HG03095 (cell line): ENCODE results near the gene ST14.

Experiments used
- ATAC-seq: cut with Tn5 transposase; IDR thresholded peaks from one replicate; pipeline ENCODE4 v1.9.1; 2021; ENCODE audit warnings: moderate library complexity; ENCODE audit not compliant: unreplicated experiment

Gene ST14

DNA sequence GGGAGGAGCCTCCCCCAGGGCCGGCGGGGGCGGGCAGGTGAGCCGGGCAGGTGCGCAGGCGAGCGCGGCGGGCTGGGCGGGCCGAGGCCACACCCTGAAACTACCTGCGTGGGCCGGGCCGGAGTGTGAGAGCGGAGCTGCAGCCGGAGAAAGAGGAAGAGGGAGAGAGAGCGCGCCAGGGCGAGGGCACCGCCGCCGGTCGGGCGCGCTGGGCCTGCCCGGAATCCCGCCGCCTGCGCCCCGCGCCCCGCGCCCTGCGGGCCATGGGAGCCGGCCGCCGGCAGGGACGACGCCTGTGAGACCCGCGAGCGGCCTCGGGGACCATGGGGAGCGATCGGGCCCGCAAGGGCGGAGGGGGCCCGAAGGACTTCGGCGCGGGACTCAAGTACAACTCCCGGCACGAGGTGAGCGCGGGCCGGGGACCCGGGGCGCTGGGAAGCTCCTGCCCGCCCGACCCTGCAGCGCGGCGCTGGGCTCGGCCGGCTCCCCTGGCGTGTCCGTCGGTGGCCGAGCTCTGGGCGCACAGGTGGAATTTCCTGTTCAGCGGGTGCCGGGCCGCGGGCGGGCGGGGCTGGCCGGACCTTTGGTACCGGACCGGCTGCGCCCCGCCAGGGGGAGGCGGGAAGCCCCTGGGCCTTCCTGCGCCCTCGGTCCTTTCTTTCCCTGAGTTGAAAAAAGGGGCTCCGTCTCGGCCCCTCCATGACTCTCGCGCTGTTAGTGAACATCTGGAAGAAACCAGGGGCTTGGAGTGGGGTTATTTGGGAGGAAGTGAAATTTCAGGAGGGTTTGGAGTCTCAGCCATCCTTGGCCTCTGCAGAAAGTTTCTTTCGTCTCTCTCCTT is at the start of gene ST14:
TSS of gene ST14 (plus strand) at position 126 of the 841 bp plus-strand sequence. CDS start at position 324, 198 bp downstream.
- ATAC-seq: no peak

GRCh38 chr11:130110339-130111108 is 49.1 kb upstream of the ST14 start:
- ATAC-seq: no peak

GRCh38 chr11:130112071-130112830 is 47.3 kb upstream of the ST14 start:
- ATAC-seq: no peak

GRCh38 chr11:130114281-130114680 is 45.3 kb upstream of the ST14 start:
- no peak for ATAC-seq

DNA sequence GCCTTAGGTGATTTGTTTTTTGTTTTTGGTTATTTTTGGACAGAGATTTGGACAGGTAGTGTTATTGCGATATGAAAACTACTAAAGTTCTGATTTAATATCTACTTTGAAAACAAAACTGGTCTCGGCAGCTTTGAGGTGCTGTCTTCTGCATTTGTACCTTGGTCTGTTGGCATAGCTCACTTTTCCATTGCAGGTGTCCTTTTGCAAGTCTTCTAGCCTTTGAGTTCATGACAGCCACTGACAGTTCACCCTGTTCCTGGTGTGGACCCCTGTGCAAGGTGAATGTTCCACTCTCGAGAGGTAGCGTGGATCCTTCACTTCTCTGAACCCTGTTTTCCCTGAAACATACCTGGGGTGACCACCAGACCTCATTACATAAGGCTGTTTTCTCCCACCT is 44.9 kb upstream of the ST14 start:
- no peak for ATAC-seq

DNA sequence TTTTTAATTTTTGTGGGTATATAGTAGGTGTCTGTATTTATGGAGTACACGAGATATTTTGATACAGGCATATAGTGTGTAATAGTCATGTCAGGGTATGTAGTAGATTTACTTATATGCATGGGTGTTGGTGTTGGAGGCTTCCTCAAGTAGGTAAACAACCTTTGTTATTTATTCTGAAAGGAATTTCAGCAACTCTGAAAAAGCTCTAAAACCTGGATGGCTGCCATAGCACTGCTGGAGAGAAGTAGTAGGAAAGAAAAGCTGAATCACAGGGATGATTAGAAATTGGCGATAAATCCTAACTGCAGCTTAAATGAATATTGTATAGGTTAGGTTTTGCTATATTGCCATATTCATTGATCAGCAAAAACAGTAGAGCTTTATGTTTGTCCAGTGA is 44.4 kb upstream of the ST14 start:
- no peak for ATAC-seq

DNA sequence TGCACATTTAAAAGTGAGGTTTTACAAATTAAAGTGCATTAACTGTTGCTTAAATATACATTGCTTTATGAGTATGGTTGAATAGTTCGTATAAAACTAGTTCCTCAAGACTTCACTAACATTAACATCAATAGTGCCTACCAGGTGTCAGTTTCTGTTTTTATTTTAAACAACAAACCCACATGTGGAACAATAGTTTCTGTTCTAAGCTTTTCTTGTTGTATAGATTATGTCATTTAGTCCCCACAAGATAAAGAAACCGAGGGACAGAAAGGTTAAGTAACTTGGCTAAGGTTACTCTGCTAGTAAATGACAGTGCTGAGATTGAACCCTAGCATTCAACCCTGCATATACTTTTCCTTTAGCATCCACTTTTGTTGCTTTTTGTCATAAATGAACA is 41.4 kb upstream of the ST14 start:
- ATAC-seq: peak; percentile 94

DNA sequence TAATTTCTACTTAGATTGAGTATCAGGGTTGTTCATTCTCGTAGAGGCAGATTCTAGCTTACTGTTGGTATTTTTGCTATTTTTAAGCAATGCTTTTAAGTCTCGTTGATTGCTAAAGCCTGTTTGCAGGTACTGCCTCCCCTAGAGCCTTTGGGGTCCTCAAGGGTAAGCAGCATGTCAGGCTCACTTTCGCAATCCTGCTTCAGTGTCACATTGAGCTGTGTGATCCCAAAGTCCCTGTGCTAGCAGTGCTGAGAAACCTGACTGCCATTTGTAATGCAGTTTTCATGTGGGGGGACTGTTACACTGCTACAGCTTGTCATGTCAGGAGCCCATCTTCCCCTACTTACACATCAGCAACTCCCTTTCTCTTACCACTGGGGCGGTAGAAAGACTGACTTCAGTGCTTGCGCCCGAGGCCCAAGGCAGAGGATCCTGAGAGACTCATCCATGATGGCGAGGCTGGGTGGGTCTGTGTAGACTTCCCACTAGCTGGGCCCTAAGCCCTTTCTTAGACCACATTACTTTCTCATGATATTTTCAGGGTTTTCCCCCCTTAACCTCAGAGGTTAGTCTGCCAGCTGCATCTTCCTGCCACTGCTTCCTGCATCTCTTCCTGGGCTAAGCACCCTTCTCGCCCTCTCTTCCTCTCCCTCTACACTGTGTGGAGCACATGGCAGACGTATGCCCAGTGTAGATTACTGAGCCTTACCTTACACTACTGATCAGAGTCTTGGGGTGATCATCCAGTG is 40.8 kb upstream of the ST14 start:
- ATAC-seq: no peak

DNA sequence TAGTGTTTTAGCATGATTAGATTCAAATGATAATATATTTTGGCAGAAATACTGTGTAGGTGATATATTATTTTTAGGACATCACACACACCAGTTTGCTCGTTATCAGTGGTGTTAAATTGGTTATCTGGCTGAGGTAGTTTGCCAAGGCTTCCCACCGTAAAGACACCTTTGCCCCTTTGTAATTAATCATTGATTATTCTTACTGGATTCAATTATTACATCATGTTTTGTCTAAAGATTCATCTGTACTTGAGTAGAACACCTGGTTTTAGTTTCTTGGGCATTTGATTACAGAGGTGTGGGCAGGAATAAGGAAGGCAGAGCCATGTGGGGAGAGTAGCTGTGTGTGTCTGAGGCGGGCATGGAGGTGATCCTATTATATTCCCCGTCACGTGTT is 39.5 kb upstream of the ST14 start:
- ATAC-seq: no peak

DNA sequence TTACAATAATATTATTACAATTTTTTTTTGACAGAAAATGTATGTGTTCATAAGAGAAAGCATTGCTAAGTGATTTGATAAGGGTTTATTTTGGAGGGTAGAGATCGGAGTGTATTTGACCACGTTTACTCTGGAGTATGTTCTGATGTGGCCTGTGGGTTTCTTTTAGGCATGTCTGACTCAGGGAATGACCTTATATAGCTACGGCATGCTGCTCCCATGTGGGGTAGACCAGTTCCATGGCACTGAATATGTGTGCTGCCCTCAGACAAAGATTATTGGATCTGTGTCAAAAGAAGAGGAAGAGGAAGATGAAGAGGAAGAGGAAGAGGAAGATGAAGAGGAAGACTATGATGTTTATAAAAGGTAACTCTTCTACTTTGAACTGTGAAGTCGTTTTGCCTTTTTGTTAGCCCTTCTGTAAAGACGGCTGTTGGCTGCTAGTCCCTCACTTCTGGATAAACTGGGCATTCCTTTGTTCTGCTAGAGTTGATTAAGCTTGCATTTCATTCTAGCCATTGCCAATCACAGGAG is 38.1 kb upstream of the ST14 start:
- no peak for ATAC-seq

GRCh38 chr11:130122141-130122575 is 37.4 kb upstream of the ST14 start:
- ATAC-seq: no peak

DNA sequence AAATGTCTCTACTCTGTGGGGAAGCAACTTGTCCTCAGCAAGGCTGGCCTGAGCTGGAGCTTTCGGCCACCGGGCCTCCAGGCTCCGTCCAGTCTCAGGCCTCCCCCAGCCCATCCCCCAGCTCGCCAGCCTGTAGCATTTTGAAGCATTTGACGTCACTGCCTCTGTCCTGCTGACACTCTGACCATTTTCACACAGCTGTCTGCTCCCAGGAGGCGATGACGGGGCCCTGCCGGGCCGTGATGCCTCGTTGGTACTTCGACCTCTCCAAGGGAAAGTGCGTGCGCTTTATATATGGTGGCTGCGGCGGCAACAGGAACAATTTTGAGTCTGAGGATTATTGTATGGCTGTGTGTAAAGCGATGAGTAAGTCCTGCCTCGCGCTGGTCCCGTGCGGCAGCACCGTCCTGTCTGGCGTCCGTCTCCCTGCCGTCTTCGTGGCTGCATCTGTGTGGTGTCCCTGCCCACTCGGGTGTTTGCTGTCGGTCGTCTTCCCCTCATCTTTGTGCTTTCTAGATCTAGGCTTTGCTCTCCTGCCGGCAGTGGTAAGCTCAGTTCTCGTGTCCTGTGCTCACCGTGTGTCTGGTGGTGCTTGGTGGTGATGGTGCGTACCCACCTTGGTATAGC is 36.1 kb upstream of the ST14 start:
- no peak for ATAC-seq

- no peak for ATAC-seq
Observed at GRCh38 chr11:130124096-130124495, 35.5 kb upstream of the ST14 start.

DNA sequence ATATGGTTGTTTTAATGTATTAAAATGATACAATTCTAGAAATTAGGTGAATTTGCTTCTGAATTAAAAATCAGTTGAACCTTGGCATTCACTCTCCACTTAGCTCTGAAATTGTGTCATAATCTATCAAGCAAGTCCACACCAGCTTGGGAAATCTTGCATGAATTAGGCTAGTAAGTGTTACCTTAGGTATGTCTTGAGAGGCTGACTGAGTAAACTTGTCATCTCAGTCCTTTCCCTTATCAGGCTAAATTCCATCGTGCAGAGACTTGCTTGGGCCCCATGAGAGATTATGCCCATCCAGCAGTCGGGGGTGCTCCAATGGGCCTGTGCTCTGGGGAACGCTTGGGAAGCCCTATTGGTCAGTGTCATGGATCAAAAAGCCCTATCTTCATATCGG is 33.9 kb upstream of the ST14 start:
- ATAC-seq: no peak

- ATAC-seq: no peak
Observed at GRCh38 chr11:130126516-130126915, 33.1 kb upstream of the ST14 start.

DNA sequence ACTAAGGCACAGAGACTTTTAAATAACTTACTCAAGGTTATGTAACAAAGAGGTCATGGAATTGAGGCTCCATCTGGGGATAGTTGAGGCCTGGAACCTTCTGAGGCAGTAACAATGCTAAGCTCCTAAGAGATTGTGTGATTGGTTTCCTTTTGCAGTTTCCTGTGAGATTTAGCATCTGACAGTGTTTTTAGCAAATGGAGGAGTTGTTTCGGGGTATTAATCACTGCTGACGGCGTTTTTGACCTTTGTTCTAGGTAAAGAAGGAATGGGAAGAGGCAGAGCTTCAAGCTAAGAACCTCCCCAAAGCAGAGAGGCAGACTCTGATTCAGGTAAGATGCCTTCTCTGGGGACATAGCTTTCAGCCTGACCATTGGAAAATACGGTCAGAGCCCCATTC is 32.1 kb upstream of the ST14 start:
- ATAC-seq: no peak

DNA sequence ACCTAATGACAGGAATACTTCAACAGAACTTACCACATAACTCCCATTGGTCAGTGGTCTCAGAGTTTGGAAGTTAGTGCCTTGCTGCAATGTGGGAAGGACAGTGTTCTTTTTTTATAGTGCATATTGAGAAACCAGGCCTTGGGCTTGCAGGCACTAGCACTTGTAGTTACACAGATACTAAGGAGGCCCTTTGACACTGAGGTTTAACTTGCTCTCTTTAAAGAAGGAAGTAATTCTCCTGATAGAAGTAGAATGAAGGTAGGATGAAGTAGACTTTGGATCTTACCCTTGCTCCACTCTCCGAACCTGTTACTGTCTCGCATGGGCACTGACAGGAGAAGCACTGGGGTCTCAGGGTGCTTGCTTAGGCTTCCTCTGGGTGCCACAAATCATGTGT is 31.0 kb upstream of the ST14 start:
- ATAC-seq: no peak

- no peak for ATAC-seq
Observed at GRCh38 chr11:130129922-130130321, 29.7 kb upstream of the ST14 start.

- peak; percentile 72 for ATAC-seq
Observed at GRCh38 chr11:130131961-130132850, 27.4 kb upstream of the ST14 start.
